ENCODE data around the gene JUP. TPM values are rescaled to one million over a fixed set of nuclear protein-coding genes. Genes with fewer than 3 reads are reported as not detected.

The JUP gene
- polyA plus RNA-seq, 1 donor from 2014 or later, result 46.1 TPM

DNA sequence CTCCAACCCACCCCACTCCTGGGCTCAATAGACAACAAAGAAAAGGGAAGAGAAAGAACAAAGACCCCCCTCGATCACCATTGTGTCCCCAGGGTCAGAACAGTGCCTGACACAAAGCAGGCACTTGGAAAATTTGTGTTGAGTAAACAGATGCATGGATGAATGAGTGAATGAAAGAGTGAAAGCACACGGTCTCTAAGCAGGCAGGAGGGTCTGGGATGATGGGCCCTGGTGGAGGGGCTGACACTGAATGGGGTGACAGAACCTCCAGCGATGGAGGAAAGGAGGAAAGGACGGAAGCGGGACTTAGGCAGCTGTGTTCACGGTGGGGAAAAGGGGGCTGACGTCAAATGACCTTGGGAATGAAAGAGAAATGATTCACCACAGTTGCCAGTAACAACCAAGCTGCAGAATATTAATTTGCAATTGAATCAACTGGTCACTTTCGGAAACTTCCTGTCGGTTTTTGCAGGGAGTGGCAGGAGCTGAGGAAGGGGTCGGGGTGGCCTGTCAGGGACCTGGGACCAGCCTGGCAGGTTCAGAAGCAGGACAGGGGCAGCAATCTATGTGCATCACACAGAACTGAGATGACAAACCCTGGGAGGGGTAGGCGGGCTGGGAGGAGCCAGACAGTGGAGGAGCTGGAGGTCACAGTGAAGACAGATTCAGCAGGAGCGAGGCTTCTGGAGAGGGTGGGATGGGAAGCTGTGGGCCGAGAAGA is 81.1 kb downstream of the JUP start:
- Histone ChIP-seq H3K36me3 (ENCODE audit: insufficient read depth, low read length) (no peaks in the 10 kb centered on the region), H3K27me3 (ENCODE audit: insufficient read depth, low read depth, low read length) (no peaks in the 10 kb centered on the region), H3K4me3 (ENCODE audit: low read length) (no peak overlapping the region), H3K9me3 (ENCODE audit: low read length) (no peaks in the 10 kb centered on the region), H3K4me2 (ENCODE audit: low read length) (no peak overlapping the region), H4K20me1 (ENCODE audit: insufficient read depth) (no peaks in the 10 kb centered on the region), H2AFZ (ENCODE audit: low read depth, low read length) (no peak overlapping the region), H3K9ac (ENCODE audit: low read length) (no peak overlapping the region), H3K27ac (ENCODE audit: low read length) (no peak overlapping the region), H3K9me2 (ENCODE audit: insufficient read depth, low read length) (no peaks in the 10 kb centered on the region), H3F3A (ENCODE audit: insufficient read depth, low read length, poor library complexity, severe bottlenecking) (no peaks in the 10 kb centered on the region), H3K79me2 (replicated peaks; ENCODE audit: insufficient read depth, low read length) (no peaks in the 10 kb centered on the region)
- TF ChIP-seq POLR2AphosphoS5 (IDR thresholded peaks at IDR 0.05), result no peak
- TF ChIP-seq, protein P1, sequence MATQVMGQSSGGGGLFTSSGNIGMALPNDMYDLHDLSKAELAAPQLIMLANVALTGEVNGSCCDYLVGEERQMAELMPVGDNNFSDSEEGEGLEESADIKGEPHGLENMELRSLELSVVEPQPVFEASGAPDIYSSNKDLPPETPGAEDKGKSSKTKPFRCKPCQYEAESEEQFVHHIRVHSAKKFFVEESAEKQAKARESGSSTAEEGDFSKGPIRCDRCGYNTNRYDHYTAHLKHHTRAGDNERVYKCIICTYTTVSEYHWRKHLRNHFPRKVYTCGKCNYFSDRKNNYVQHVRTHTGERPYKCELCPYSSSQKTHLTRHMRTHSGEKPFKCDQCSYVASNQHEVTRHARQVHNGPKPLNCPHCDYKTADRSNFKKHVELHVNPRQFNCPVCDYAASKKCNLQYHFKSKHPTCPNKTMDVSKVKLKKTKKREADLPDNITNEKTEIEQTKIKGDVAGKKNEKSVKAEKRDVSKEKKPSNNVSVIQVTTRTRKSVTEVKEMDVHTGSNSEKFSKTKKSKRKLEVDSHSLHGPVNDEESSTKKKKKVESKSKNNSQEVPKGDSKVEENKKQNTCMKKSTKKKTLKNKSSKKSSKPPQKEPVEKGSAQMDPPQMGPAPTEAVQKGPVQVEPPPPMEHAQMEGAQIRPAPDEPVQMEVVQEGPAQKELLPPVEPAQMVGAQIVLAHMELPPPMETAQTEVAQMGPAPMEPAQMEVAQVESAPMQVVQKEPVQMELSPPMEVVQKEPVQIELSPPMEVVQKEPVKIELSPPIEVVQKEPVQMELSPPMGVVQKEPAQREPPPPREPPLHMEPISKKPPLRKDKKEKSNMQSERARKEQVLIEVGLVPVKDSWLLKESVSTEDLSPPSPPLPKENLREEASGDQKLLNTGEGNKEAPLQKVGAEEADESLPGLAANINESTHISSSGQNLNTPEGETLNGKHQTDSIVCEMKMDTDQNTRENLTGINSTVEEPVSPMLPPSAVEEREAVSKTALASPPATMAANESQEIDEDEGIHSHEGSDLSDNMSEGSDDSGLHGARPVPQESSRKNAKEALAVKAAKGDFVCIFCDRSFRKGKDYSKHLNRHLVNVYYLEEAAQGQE (IDR thresholded peaks at IDR 0.05; ENCODE audit: borderline replicate concordance), result no peak
- TF ChIP-seq EZH2 (IDR thresholded peaks at IDR 0.05; ENCODE audit: borderline replicate concordance, insufficient read depth, low read length, poor library complexity, severe bottlenecking), result no peak
- no peak for TF ChIP-seq EP300 (conservative IDR thresholded peaks at IDR 0.05; ENCODE audit: poor library complexity, severe bottlenecking)

Small RNA genes lying within 50 kb of the gene (small RNA-seq; reads per million reads assigned to genes)
- 0 reads per million in 3 experiments for gene RN7SL399P
- gene RNA5SP442, result 0.03 to 0.16 (median 0.03) reads per million in 3 experiments

Other genes starting within 250 kb of the JUP start
- not detected in 2 replicates for gene KRT9, start 214.7 kb downstream of the JUP start, polyA plus RNA-seq
- not detected in 2 replicates for gene KRT14, start 199.8 kb downstream of the JUP start, polyA plus RNA-seq
- gene KRT16, start 173.9 kb downstream of the JUP start, polyA plus RNA-seq, result not detected in 2 replicates
- gene KRT17, start 162.1 kb downstream of the JUP start, polyA plus RNA-seq, result 0.78 TPM in 1 of 2 replicates, not detected in the other
- gene EIF1, start 97.8 kb downstream of the JUP start, polyA plus RNA-seq, result 257 and 258 TPM in 2 replicates
- gene GAST, start 74.4 kb downstream of the JUP start, polyA plus RNA-seq, result not detected in 2 replicates
- 0.79 and 1.5 TPM in 2 replicates for gene HAP1, start 52.1 kb downstream of the JUP start, polyA plus RNA-seq
- gene P3H4, start 25.2 kb upstream of the JUP start, polyA plus RNA-seq, result 17.8 and 20.5 TPM in 2 replicates
- 3.5 and 7.6 TPM in 2 replicates for gene FKBP10, start 26.3 kb upstream of the JUP start, polyA plus RNA-seq
- 272 and 281 TPM in 2 replicates for gene NT5C3B, start 49.5 kb upstream of the JUP start, polyA plus RNA-seq
- gene KLHL10, start 51.1 kb upstream of the JUP start, polyA plus RNA-seq, result 0.22 TPM in 1 of 2 replicates, not detected in the other
- 30.3 and 31.1 TPM in 2 replicates for gene KLHL11, start 78.7 kb upstream of the JUP start, polyA plus RNA-seq
- gene ACLY, start 132.2 kb upstream of the JUP start, polyA plus RNA-seq, result 136 and 148 TPM in 2 replicates
- gene ODAD4, start 143.9 kb upstream of the JUP start, polyA plus RNA-seq, result 5.2 and 5.7 TPM in 2 replicates
- gene CNP, start 180.1 kb upstream of the JUP start, polyA plus RNA-seq, result 27.7 and 29.6 TPM in 2 replicates
- 107 and 126 TPM in 2 replicates for gene DNAJC7, start 230.7 kb upstream of the JUP start, polyA plus RNA-seq
- gene NKIRAS2, start 233.4 kb upstream of the JUP start, polyA plus RNA-seq, result 60.2 and 69.9 TPM in 2 replicates

All from neural cell (in vitro differentiated cells).